ENCODE results near the gene ICAM4. TPM values are rescaled to one million over a fixed set of nuclear protein-coding genes. Genes with fewer than 3 reads are reported as not detected.

ICAM4 gene
- total and polyA plus RNA-seq, 9 of the 15 experiments (the other 6 are each of a cell fraction or from before 2014, with no cell fraction given): 14.1 to 86.1 (median 29.6) TPM

DNA sequence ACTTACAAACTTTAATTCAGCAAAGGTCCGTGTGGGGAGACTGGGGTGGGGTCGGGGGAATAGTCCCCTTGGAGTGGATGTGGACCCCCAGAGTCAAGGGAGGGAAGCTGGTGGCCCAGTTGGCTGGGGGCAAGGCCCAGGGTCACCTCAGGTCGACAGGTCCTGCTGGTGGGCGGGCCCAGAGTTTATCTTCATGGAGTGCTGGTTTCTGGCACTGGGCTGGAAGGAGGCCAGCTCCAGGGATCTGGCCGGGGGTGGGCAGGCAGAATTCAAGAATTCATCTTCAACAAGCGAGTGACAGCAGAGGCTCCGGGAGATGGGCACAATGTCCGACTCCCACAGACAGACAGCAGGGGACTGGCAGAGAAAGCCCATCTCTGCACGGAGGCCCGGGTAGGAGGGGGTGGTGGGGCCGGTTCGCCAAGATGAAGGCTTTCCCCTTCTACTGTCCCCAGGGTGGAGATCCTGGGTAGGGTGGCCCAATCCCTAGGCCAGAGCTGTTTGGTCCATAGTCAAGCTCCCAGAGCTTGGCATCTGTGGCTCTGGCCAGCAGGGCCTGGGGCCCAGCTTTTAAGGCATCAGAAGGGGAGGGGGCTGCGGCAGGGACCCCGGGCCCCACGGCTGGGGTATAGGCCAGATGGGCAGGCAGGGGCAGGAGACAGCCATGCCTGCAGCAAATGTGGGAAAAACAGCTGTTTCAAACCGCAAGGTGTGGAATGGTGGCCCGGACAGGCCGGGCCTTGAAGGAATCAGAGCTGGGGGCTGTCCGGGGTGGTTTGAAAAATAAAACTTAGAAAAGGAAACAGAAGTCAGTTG lies 29.7 kb downstream of the ICAM4 start (continued):
- TF ChIP-seq, protein P1, sequence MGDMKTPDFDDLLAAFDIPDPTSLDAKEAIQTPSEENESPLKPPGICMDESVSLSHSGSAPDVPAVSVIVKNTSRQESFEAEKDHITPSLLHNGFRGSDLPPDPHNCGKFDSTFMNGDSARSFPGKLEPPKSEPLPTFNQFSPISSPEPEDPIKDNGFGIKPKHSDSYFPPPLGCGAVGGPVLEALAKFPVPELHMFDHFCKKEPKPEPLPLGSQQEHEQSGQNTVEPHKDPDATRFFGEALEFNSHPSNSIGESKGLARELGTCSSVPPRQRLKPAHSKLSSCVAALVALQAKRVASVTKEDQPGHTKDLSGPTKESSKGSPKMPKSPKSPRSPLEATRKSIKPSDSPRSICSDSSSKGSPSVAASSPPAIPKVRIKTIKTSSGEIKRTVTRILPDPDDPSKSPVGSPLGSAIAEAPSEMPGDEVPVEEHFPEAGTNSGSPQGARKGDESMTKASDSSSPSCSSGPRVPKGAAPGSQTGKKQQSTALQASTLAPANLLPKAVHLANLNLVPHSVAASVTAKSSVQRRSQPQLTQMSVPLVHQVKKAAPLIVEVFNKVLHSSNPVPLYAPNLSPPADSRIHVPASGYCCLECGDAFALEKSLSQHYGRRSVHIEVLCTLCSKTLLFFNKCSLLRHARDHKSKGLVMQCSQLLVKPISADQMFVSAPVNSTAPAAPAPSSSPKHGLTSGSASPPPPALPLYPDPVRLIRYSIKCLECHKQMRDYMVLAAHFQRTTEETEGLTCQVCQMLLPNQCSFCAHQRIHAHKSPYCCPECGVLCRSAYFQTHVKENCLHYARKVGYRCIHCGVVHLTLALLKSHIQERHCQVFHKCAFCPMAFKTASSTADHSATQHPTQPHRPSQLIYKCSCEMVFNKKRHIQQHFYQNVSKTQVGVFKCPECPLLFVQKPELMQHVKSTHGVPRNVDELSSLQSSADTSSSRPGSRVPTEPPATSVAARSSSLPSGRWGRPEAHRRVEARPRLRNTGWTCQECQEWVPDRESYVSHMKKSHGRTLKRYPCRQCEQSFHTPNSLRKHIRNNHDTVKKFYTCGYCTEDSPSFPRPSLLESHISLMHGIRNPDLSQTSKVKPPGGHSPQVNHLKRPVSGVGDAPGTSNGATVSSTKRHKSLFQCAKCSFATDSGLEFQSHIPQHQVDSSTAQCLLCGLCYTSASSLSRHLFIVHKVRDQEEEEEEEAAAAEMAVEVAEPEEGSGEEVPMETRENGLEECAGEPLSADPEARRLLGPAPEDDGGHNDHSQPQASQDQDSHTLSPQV (IDR thresholded peaks at IDR 0.05): no peak
- TF ChIP-seq FUS (optimal IDR thresholded peaks at IDR 0.05; ENCODE audit: low read depth, low read length) (no peak), ZNF146 (CRISPR knock-in tag; IDR thresholded peaks at IDR 0.05; ENCODE audit: unreplicated experiment) (no peak), SUPT5H (IDR thresholded peaks at IDR 0.05) (0 out of 2 replicates have a peak, but pooled peaks have one; percentile 7), ZEB2 (IDR thresholded peaks at IDR 0.05) (no peak), KLF10 (CRISPR knock-in tag; IDR thresholded peaks at IDR 0.05) (no peak), ZNF133 (CRISPR knock-in tag; IDR thresholded peaks at IDR 0.05) (no peak), ZNF431 (CRISPR knock-in tag; IDR thresholded peaks at IDR 0.05) (no peak), ZFP36 (IDR thresholded peaks at IDR 0.05; ENCODE audit: low read depth, low read length, partially characterized antibody) (no peak), REST (IDR thresholded peaks at IDR 0.05; ENCODE audit: borderline replicate concordance) (no peak), REST (CRISPR knock-in tag; IDR thresholded peaks at IDR 0.05; ENCODE audit: low read depth) (no peak), XRCC3 (IDR thresholded peaks at IDR 0.05) (no peak), THRA (IDR thresholded peaks at IDR 0.05) (peak; percentile 92)
- TF ChIP-seq, protein P2, sequence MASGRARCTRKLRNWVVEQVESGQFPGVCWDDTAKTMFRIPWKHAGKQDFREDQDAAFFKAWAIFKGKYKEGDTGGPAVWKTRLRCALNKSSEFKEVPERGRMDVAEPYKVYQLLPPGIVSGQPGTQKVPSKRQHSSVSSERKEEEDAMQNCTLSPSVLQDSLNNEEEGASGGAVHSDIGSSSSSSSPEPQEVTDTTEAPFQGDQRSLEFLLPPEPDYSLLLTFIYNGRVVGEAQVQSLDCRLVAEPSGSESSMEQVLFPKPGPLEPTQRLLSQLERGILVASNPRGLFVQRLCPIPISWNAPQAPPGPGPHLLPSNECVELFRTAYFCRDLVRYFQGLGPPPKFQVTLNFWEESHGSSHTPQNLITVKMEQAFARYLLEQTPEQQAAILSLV (tag; IDR thresholded peaks at IDR 0.05): no peak
